HG03439 (cell line): ENCODE data around the gene MCOLN2.
"Not testable (repeated sequence)": the region's sequence is repeated elsewhere in the genome, so short reads cannot be mapped to it uniquely, and the experiment has no call there.

Experiments
- ATAC-seq: cut with Tn5 transposase; IDR thresholded peaks from one replicate; pipeline ENCODE4 v1.9.1; 2021; ENCODE audit warnings: mild to moderate bottlenecking, moderate library complexity; ENCODE audit not compliant: unreplicated experiment

MCOLN2 gene

DNA sequence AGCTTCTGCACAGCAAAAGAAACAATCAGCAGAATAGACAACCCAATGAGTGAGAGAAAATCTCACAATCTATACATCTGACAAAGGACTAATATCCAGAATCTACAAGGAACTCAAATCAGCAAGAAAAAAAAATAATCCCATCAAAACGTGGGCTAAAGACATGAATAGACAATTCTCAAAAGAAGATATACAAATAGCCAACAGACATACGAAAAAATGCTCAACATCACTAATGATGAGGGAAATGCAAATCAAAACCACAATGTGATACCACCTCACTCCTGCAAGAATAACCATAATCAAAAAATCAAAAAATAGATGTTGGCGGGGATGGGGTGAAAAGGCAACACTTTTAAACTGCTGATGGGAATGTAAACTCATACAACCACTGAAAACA lies 10.4 kb downstream of the MCOLN2 start:
- not testable (repeated sequence) for ATAC-seq

DNA sequence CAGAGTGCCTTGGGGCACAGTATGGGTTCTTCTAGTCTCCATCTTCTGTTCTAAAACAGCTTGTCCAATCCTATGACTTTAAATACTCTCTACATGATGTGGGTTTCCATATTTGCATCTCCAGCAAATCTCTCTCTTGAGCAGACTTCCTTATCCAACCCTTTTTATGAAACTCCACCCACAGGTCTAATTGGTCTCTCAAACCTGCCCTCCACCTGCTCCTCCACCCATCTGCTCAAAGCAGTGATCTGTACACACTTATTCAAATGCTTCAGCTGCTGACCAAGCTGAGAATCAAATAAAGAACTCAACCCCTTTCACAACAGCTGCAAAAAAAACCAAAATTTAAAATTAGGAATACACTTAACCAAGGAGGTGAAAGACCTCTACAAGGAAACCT lies 11.5 kb downstream of the MCOLN2 start:
- no peak for ATAC-seq

DNA sequence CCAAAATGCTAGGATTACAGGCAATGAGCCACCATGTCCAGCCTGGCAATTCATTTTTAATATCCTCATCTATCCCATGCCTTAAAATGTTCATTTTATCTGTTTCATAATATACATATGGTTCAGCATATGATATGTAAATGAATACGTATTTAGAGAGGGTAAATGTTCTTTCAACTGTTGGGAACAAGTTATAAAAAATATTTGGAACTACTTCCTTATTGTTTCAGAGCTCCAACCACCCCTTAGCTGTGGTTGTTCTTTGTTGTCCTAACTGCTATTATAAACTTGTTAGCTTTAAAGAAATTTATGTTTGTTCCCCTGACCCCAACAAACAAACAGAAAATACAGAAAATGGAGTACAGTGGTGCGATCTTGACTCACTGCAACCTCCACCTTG lies 14.5 kb downstream of the MCOLN2 start:
- no peak for ATAC-seq

DNA sequence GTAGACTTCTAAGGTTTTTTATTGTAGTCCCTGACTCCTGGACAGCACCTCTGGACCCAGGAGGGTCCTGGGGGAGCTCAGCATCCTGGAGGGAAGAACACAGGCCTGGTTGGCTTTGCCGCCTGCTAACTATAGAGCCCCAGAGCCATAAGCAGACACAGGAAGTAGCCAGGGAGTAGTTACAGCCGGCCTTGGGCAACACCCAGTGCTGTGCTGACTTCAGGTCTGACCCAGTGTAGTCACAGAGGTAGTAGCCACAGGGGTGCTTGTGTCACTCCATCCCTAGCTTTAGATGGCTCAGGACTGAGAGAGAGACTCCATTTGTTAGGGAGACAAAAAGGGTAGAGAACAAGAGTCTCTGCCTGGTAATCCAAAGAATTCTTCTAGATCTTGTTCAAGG lies 21.9 kb downstream of the MCOLN2 start:
- peak; percentile 38 for ATAC-seq

DNA sequence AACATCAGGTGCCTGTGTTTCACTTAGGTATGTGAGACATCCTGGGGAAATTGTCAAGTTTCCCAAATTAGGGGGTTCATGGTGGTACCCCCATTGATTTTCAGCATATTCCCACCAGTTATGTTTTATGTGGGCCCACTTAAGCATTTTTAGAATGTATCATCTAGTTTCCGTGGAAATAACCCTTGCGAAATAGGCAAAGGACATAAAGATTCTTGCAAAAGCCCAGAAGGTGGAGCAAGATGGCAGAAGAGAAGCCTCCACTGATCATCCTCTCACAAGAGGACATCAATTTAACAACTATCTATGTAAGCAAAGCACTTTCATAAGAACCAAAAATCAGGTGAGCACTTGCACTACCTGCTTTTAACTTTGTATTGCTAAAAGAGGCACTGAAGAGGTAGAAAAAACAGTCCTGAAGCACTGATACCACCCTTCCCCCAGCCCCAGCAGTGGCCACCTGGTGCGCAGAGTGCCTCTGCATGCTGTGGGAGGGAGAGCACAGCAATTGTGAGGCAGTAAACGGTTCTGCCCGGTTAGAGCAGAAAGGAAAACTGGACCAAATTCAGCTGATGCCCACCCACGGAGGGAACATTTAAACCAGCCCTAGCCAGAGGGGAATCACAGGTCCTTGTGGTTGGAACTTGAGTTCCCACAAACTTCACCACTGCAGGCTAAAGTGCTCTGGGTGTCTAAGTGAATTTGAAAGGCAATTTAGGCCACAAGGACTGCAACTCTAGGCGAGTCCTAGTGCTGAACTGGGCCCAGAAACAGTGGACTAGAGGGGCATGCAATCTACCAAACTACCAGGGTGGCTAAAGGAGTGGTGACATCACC lies 23.2 kb downstream of the MCOLN2 start:
- peak; percentile 37 for ATAC-seq

DNA sequence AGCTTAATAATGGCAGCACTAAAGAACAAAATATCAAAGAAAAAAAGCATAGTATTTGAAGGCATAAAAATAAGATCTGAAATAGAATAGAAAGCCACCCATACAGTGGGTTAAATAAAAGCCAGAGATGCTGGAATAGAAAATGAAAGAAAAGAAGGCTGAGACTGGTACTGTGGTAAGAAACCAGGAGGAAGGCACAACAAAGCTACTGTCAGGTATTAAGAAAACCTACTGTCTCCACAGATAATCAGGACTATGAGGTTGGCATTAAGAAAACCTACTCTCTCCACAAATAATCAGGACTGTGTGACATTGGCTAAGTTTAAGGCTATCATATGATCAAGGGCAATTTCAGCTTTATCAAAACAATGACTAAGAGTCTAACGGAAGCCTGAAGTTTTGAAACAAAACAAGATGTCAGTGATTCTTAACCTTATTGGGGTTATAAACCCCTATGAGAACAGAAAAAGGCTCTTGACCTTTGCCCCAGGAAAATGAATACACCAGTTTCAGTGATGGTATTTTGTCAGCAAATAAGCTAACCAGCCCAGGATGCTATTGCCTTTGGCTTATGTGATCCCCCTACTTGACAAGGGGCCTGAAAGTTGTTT lies 24.4 kb downstream of the MCOLN2 start:
- peak; percentile 25 for ATAC-seq

DNA sequence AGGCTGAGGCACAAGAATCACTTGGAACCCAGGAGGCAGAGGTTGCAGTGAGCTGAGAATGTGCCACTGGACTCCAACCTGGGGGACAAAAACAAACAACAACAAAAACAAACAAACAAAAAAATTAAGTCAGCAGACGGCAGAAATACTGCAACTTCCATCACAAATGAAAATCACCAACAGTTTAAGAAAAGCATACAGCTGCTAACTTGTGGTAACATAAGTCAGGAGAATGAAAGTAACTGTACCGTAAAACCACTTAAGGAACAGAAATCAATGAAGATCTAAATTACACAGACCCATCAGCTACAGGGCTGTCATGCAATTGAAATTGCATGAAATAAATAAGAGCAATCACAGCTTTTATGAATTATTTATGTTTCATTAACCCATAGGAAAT lies 25.0 kb downstream of the MCOLN2 start:
- ATAC-seq = no peak

DNA sequence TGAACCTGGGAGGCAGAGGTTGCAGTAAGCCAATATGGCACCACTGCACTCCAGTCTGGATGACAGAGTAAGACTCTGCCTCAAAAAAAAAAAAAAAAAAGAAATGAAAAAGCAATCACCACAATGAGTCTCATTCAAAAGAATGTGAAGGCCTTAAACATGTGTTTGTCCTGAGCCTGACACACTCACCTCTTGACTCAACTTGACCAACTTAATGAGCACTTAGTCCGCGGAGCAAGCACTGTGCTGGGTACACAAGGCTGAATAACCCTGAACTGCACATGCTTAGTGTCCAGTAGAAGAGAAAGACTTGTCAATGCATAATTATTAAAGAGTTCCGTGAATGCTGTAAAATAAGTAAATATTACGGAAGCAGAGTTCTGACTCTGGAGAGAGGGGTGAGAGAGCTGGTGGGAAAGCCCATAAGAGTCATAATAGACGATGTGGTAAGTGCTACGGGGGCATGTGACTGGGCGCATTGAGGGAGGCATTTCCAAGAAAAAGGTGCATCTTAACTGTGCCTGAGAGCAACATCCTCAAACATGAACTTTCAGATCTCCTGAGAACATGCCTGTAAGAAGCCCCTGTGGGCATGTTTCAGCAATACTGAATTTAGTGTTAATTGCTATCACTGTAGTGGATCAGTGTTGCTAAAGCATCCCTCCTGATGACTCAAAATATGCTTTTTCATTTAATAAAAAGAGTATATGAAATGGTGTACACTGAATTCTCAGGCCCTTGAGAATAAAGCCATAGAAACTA lies 27.2 kb downstream of the MCOLN2 start:
- ATAC-seq = peak; percentile 67

DNA sequence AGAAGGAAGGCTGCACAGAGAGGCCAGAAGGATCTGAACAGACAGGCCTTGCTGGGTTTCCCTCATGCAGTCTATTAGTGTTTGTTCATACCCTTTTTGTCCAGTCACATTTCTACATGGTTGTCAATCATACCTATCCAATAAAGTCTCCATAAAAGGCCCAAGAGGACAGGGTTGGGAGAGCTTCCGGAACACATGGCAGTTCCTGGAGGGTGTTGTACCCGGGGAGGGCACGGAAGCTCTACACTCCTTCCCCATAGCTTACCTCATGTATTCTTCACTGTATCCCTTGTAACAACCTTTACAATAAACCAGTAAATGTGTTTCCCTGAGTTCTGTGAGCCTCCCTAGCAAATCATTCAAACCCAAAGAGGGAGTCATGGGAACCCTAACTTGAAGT lies 28.0 kb downstream of the MCOLN2 start:
- no peak for ATAC-seq

DNA sequence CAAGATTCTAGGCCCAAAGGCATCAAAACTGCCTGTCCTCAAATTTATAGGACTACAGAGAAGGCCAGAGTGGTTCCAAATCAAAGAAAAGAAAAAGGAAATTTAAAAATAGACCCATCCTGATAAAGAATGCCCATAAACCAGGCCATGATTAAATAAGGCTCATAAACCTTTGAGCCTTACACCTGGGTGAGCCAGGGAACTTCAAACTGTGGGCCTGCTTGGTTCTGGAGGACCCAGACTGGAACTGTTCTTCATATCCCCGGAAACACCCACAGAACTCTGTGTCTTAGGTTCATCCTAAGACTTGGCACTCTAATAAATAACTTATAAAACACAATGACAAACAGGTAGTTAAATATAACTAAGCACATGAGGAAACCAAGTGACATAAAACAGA lies 28.8 kb downstream of the MCOLN2 start:
- no peak for ATAC-seq

DNA sequence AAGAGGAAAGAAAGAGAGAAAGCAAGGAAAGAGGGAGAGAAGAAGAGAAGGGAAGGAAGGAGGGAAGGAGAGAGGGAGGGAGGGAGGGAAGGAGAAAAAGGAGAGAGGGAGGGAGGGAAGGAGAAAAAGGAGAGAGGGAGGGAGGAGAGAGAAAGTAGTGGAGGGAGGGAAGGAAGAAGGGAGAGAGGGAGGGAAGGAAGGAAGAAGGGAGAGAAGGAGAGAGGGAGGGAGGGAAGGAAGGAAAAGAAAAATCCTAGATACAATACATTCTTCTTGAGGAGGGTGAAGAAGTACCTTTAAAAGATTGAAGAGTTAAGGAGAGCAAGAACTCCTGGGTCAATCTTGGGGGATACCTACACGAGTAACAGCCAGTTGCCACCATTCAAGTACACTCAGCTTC lies 29.2 kb downstream of the MCOLN2 start:
- ATAC-seq = no peak

DNA sequence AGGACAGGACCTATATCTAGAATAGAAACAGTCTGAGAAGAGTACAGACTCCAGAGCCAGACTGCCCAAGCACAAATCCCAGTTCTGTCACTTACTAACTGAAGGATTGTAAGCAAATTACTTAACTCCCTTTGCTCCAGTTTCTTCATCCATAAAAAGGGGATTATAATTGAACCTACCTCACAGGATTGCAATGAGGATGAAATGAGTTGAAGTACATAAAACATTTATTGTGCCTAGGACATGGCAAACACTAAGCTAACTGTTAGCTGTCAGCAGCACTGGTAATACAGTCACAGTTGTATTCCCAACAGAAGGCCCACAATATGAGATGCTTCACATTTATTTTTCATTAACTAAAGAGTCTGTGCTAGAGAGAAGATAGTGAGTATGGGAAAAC lies 33.9 kb downstream of the MCOLN2 start:
- no peak for ATAC-seq

DNA sequence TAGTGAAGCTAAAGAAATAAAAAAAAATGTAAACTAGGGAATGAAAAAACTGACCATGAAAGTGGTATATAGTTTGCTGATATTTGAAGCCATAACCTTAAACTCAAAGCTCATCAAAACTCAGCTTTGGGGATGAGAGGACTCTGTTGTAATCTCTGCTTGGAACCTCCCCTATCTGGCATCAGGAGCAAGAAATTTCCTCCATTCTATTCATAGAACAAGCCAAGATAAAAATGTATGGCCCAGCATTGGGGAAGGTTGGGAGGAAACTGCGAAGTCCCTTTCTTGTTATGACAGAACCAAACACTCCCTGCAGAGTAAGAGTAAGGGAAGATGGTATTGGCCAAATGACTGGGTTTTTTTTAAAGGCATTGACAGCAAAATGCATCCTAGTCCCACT lies 35.6 kb downstream of the MCOLN2 start:
- ATAC-seq = no peak

DNA sequence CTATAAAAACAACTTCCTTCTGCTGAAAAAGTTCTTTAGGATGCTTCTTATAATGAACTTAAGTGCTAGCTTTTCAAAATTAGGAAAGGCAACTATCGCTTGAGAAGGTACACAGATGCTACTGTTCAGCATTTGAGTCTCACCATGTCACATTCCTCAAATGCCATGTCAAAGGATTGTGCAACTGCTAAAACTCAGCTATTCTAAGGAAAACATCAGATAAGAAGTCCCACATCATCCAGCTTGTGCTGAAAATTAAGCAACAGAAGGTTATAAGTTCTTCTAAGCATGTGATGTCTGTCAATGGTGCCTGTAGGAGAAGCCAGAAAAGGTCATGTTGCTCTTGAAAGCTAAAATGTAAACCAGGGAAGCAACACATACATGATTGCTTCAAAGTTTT lies 36.5 kb downstream of the MCOLN2 start:
- ATAC-seq = no peak

DNA sequence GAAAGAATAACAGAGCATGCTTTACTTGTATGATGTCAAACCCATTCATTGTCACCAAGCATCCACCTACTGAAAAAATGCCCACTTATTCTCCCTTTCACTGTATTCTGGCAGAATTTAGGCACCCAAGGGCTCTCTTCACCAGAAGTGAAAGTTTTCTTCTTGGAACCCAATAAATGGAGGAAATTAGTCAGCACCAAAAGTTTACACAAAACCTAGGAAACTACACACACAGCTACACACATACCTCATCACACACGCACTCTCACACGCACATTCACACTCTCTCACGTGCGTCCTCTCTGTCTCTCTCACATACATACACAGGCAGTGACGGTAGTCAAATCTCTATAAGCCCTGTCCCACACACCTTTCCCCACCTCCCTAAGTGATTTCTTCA lies 37.6 kb downstream of the MCOLN2 start:
- ATAC-seq = peak; percentile 83

DNA sequence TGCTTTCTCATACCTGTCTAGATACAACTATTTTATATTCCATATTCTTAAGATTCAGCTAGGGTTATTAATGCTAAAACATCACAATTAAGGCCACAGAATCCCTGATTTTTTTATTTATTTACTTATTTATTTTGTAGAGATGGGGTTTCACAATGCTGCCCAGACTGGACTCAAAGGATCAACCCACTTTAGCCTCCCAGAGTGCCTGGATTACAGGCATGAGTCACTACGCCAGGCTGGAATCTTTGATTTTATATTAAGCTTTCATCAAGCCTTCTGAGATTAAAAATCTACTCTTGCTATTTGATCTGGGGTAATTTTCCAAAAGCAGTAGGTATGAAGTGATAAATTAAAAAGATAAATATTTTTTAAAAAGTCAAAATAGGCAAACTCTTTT lies 38.9 kb downstream of the MCOLN2 start:
- ATAC-seq = no peak

DNA sequence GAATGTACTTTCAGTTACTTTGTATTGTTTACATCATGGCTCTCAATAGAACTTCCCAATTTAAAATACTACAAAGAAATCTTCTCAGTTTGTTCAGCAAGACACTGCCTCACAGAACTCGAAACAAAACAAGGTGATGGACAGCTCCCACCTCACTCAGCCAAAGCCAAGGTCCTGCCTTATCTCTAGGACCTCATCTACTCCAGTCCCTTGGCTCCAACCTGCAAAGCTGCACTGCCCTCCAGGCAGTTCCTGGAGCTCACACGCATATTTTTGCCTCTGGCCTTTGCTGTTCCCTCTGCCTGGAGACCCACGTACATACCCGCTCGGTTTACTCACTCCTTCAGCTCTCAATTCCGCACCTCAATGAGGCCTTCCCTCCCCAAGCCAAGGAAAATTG lies 40.3 kb downstream of the MCOLN2 start:
- no peak for ATAC-seq

DNA sequence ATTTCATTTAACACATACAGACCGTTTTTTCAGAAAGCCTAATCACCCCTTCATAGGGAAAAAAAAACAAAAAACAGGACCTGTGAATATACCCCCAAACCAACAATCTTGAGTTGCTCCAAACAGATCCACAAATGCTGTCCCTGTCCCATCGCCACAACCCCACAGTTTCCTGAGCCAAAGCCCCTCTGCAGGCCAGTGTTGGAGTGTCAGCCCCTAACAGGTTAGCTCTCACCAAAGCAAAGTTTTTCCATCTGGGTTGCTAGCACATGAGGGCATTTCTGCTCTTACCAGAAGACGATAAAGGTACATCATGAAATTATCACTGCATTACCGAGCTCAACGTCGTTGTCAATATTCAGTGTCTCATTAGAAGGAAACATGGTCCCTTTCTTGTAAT lies 40.8 kb downstream of the MCOLN2 start:
- ATAC-seq = no peak

DNA sequence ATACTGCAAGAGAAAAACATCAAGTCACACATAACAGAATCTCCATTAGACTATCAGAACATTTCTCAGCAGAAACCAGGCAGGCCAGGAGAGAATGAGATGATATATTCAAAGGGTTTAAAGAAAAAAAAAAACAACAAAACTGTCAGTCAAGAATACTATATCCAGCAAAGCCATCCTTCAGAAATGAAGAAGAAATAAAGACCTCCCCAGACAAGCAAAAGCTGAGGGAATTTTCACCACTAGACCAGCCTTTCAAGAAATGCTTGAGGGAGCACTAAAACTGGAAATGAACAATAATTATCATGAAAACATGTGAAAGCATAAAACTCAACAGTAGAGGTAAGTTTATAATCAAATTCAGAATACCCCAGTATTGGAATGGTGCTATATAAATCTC lies 47.2 kb downstream of the MCOLN2 start:
- ATAC-seq = no peak

DNA sequence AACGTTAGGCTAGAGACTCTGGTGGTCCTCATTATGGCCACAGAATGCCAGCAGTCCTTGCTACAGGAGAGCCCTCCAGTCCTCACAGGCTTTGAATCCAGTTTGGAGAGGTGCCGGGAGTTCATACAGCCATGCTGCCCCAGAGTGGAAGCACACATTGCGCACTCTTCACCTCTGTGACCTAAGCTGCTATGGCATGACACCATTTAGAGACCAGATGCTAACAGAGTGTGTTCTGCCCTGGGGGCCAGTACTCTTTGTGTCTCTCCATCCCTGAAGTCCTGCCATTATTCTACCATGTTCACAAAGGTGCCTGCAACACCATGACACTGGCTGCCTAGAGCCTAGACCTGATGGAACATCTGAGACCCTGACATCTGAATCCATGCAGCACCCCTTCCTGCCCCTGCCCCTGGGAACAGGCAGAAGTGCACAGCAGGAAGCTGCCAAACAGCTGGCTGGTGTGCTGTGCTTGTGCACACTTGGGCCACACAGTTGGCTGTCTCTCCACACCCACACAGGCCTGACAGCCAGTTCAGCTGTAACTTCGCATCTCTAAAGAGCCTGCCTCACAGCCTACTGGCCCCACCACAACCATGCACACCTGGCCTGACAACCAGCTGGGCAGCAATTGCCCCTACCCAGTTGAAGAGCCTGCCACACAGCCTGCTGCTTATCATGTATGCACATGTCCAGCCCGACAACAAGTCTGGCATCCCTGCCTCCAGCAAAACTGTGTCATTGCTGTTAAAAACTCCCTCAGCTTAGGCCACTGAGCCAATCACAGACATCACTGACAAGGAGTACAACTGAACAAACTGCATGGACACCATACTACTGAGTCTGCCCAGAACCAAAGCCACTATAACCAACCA lies 49.1 kb downstream of the MCOLN2 start:
- ATAC-seq = no peak

DNA sequence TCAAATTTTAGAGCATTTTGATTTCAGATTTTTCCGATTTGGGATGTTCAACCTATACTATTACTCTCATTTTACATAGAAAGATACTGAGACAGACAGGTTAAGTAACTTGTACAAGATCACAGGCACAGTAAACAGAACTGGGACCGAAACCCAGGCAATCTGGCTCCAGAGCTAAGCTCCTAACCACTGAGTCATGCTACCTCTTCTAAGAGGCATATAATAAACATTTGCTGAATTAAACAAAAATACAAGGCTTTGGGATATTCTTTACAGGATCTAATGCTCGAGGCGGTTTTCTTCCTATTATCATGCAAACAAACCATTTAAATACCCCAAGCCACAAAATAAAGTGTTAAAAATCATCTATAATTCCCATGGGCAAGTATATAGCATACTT lies 50.3 kb downstream of the MCOLN2 start:
- ATAC-seq = no peak
